Panc1 (cell line): Measurements from ENCODE around the gene PCDHGC5. TPM values are rescaled to one million over a fixed set of nuclear protein-coding genes. Genes with fewer than 3 reads are reported as not detected.
A peak's percentile ranks its signal among the peaks of the same experiment; 100 is the strongest.

Experiments
- ATAC-seq: fragments of 200-7000 bp; cut with Tn5 transposase; 2 replicates; pipeline ENCODE4 v1.9.1; 2020; ENCODE audit warnings: mild to moderate bottlenecking, moderate library complexity
- BruUV-seq: library from RNA; stranded (reverse); fragments of 400-500 nt; replicated peaks from 2 replicates; lab custom pipeline; 2021; lab: Mats Ljungman, UMichigan
- CTCF ChIA-PET: fragments of 300-600 bp; sonication (Branson Sonifier 250); formaldehyde crosslinking; loops from one replicate; lab custom pipeline; 2022; ENCODE audit warnings: antibody characterized with exemption; lab: Charles Lee
- POLR2A ChIA-PET: fragments of 300-600 bp; sonication (Branson Sonifier 250); formaldehyde crosslinking; loops from one replicate; lab custom pipeline; 2022; ENCODE audit warnings: antibody characterized with exemption; lab: Charles Lee
- DNase-seq: peaks from one replicate; pipeline ENCODE4 v3.0.0-alpha.2; 2010; ENCODE audit warnings: low read depth, low spot score
- H3K27ac ChIP-seq: 2 replicates; pipeline ENCODE4 v1.5.1; 2011; ENCODE audit warnings: mild to moderate bottlenecking, low read length, inconsistent platforms
- H3K27me3 ChIP-seq: fragments of 200-500 bp; sonication (Bioruptor generic); 2 replicates; pipeline ENCODE4 v1.6.0; 2014; ENCODE audit warnings: low read length, inconsistent platforms; ENCODE audit not compliant: control insufficient read depth, insufficient read depth
- H3K36me3 ChIP-seq: fragments of 200-500 bp; sonication (Bioruptor generic); 2 replicates; pipeline ENCODE4 v1.5.1; 2014; ENCODE audit warnings: inconsistent platforms, mild to moderate bottlenecking, low read length, moderate library complexity; ENCODE audit not compliant: control insufficient read depth, insufficient read depth
- H3K4me1 ChIP-seq: 2 replicates; pipeline ENCODE4 v1.5.1; 2011; ENCODE audit warnings: inconsistent platforms, mild to moderate bottlenecking, low read length, moderate library complexity; ENCODE audit not compliant: control insufficient read depth, insufficient read depth
- H3K4me3 ChIP-seq, 2 experiments: 2 replicates each; pipeline ENCODE4 v1.5.1; 2011 to 2012; ENCODE audit warnings: low read depth in 2 of 2, low read length in 2 of 2, mild to moderate bottlenecking in 2 of 2, inconsistent platforms in 1 of 2, moderate library complexity in 1 of 2
- H3K9me3 ChIP-seq: fragments of 200-500 bp; sonication (Bioruptor generic); 2 replicates; pipeline ENCODE4 v1.5.1; 2014; ENCODE audit warnings: low read depth, mild to moderate bottlenecking, inconsistent platforms, low read length, moderate library complexity; ENCODE audit not compliant: control insufficient read depth, insufficient read depth
- CTCF ChIP-seq: fragments of 450-650 bp; IDR thresholded peaks from 2 replicates; pipeline ENCODE4 v1.5.1; 2017; ENCODE audit warnings: mild to moderate bottlenecking
- POLR2AphosphoS5 ChIP-seq: IDR thresholded peaks from 2 replicates; pipeline ENCODE4 v1.6.1; 2012; ENCODE audit warnings: mild to moderate bottlenecking, low read depth, low read length, moderate library complexity
- REST ChIP-seq, 2 experiments: IDR thresholded peaks; 2 replicates each; pipeline ENCODE4 v1.6.1; 2011 to 2012; ENCODE audit warnings: low read depth in 2 of 2, control low read depth in 1 of 2, low read length in 1 of 2, mild to moderate bottlenecking in 1 of 2, moderate library complexity in 1 of 2; ENCODE audit not compliant: insufficient read depth in 1 of 2
- SIN3A ChIP-seq: IDR thresholded peaks from 2 replicates; pipeline ENCODE4 v1.6.1; 2012; ENCODE audit warnings: low read depth, mild to moderate bottlenecking, low read length, moderate library complexity, borderline replicate concordance; ENCODE audit not compliant: insufficient read depth
- TCF7L2 ChIP-seq: IDR thresholded peaks from 2 replicates; pipeline ENCODE4 v1.6.1; 2011; ENCODE audit warnings: mild to moderate bottlenecking, low read depth, low read length, inconsistent platforms
- in situ Hi-C: cut with HindIII; loops from 2 replicates; pipeline ENCODE4 v1.10.0; 2016; ENCODE audit warnings: low sequenced_read_pairs, low pct_unique_long_range_greater_than_20kb
- intact Hi-C: fragments of 100-400 bp; cut with micrococcal nuclease; formaldehyde crosslinking; loops from one replicate; pipeline ENCODE4 v1.10.0; 2022; ENCODE audit not compliant: unreplicated experiment
- total RNA-seq: library from RNA; stranded (reverse); gene quantifications from one replicate; pipeline ENCODE4 v1.2.1, GENCODE V29; 2021; ENCODE audit not compliant: unreplicated experiment

The PCDHGC5 gene
- total RNA-seq, 1 experiment from 2014 or later, result 0.36 TPM

GRCh38 chr5:141508440-141508797 lies 19.5 kb downstream of the PCDHGC5 start:
- in situ Hi-C loops, result no loop called here
- POLR2A ChIA-PET, result interaction anchor here (0.6 kb wide), 1 partner anchor 36 kb away, joined by 3 read pairs; no protein-coding TSS in a partner anchor
- DNase-seq (no peak), ATAC-seq (no peak)
- Histone ChIP-seq H3K9me3 (no peaks in the 10 kb centered on the region), H3K27ac (no peak overlapping the region), H3K4me3 (no peak overlapping the region), H3K36me3 (no peaks in the 10 kb centered on the region), H3K4me1 (peaks cover 10% of the 10 kb centered on the region; the same call in 1 of the 2 replicates), H3K27me3 (no peaks in the 10 kb centered on the region)
- BruUV-seq, result no TSS peak
- intact Hi-C loops, result no loop called here
- TF ChIP-seq REST (IDR thresholded peaks at IDR 0.05; ENCODE audit: insufficient read depth in 1 of 2, low read depth in 2 of 2, low read length in 1 of 2), result no peak
- TF ChIP-seq TCF7L2, result no peak
- TF ChIP-seq SIN3A, result no peak
- no peak for TF ChIP-seq POLR2AphosphoS5
- no peak for TF ChIP-seq CTCF
- CTCF ChIA-PET, result interaction anchor here (0.7 to 1.2 kb wide), 2 partner anchors 16 to 91 kb away, joined by 3 read pairs; partner anchors contain the start of gene PCDHGB7

- H3K4me3 ChIP-seq, result no peak overlapping the region
- H3K9me3 ChIP-seq, result no peaks in the 10 kb centered on the region
- H3K36me3 ChIP-seq, result no peaks in the 10 kb centered on the region
- no TSS peak for BruUV-seq
- ChIA-PET POLR2A (no interaction called here), CTCF (interaction anchor here (0.8 kb wide), 1 partner anchor 96 kb away, joined by 3 read pairs; the partner anchor contains the start of gene PCDHGA10)
- no peak for DNase-seq
- TF ChIP-seq REST (IDR thresholded peaks at IDR 0.05; ENCODE audit: insufficient read depth in 1 of 2, low read depth in 2 of 2, low read length in 1 of 2) (no peak), TCF7L2 (no peak), CTCF (no peak), POLR2AphosphoS5 (no peak), SIN3A (no peak)
- intact Hi-C loops, result no loop called here
- 0 out of 2 replicates have a peak, but pooled peaks have one; percentile 20 for ATAC-seq
- no peak overlapping the region for H3K27ac ChIP-seq
- peaks cover 15% of the 10 kb centered on the region for H3K4me1 ChIP-seq
- in situ Hi-C loops, result no loop called here
- no peaks in the 10 kb centered on the region for H3K27me3 ChIP-seq
Observed at GRCh38 chr5:141508798-141509611, 20.1 kb downstream of the PCDHGC5 start.
